A549 (cell line): Measurements from ENCODE around the gene AAMP.
A peak's percentile ranks its signal among the peaks of the same experiment; 100 is the strongest.

Source experiments
- POLR2A ChIP-seq: IDR thresholded peaks from 2 replicates; pipeline ENCODE4 v1.6.1; 2012; ENCODE audit warnings: mild to moderate bottlenecking, low read length
- TF ChIP-seq, protein P1 (sequence below): fragments of >200 bp; sonication (Bioruptor Twin); formaldehyde crosslinking; IDR thresholded peaks from 3 replicates; pipeline ENCODE4 v1.5.1; 2016
- TF ChIP-seq, protein P2 (sequence below): fragments of 250-450 bp; sonication (Bioruptor Pico); IDR thresholded peaks from 2 replicates; pipeline ENCODE4 v1.5.0; 2021; ENCODE audit warnings: mild to moderate bottlenecking, moderate library complexity, borderline replicate concordance

DNA sequence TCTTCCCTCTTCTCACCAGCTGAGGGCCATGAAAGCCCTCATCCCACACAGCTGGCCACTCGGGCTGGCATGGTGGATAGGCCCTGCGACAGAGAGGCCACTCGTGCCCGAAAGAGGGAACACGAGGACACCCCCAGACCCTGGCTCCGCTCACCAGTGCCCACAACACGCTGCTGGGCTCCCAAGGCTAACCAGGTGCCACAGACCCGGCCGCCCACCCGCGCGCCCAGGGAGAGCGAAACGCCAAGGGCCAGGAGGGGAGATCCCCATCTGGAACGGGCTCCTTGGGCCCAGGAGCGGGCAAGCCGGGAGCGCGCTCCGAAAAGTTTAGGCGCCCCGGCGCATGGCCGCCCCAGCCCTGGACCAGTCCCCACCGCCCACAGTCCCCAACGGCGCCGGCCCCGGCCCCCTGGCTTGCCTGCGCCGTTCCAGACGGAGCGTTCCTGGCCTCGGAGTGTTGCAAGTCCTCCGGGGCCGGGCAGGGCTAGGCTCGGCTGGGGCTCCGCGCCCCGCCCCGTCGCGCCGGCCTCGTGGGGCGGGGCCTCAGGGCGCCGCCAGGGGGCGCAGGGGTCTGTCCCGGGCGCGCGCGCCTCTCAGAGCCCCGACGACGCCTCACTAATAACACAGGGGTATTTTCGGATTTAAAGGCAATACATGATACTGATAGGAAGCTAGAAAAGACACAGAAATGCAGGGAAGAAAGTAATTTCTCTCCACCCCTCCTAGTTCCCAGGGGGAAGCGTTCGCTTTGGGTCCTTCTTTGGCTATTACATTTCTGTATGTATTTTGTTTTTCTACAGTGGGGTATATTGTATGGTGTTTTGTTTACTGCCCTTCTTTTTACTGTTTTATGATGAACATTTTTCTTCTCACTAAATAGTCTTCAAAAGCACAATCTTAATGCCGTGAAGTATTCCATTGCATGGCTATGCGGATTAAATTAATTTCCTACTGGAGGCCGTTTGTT is 22.4 kb upstream of the AAMP start, which contains the start of gene TMBIM1:
- TF ChIP-seq, protein P1, sequence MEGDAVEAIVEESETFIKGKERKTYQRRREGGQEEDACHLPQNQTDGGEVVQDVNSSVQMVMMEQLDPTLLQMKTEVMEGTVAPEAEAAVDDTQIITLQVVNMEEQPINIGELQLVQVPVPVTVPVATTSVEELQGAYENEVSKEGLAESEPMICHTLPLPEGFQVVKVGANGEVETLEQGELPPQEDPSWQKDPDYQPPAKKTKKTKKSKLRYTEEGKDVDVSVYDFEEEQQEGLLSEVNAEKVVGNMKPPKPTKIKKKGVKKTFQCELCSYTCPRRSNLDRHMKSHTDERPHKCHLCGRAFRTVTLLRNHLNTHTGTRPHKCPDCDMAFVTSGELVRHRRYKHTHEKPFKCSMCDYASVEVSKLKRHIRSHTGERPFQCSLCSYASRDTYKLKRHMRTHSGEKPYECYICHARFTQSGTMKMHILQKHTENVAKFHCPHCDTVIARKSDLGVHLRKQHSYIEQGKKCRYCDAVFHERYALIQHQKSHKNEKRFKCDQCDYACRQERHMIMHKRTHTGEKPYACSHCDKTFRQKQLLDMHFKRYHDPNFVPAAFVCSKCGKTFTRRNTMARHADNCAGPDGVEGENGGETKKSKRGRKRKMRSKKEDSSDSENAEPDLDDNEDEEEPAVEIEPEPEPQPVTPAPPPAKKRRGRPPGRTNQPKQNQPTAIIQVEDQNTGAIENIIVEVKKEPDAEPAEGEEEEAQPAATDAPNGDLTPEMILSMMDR = peak; percentile 95
- TF ChIP-seq POLR2A = peak; percentile 56
- TF ChIP-seq, protein P2, sequence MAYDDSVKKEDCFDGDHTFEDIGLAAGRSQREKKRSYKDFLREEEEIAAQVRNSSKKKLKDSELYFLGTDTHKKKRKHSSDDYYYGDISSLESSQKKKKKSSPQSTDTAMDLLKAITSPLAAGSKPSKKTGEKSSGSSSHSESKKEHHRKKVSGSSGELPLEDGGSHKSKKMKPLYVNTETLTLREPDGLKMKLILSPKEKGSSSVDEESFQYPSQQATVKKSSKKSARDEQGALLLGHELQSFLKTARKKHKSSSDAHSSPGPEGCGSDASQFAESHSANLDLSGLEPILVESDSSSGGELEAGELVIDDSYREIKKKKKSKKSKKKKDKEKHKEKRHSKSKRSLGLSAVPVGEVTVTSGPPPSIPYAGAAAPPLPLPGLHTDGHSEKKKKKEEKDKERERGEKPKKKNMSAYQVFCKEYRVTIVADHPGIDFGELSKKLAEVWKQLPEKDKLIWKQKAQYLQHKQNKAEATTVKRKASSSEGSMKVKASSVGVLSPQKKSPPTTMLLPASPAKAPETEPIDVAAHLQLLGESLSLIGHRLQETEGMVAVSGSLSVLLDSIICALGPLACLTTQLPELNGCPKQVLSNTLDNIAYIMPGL (CRISPR knock-in tag) = no peak
